Common myeloid progenitor, CD34-positive (primary cell): Measurements from ENCODE around the gene TRIM44.
"Not testable (repeated sequence)": the region's sequence is repeated elsewhere in the genome, so short reads cannot be mapped to it uniquely, and the experiment has no call there.

ENCODE experiments used
- CTCF ChIA-PET: fragments of 350-600 bp; sonication (Branson Sonifier 250); formaldehyde crosslinking; loops from one replicate; lab custom pipeline; 2021; ENCODE audit warnings: antibody characterized with exemption; lab: Charles Lee
- POLR2A ChIA-PET: fragments of 350-600 bp; sonication (Branson Sonifier 250); formaldehyde crosslinking; loops from one replicate; lab custom pipeline; 2021; ENCODE audit warnings: antibody characterized with exemption; lab: Charles Lee
- DNase-seq, 3 donors: peaks; one replicate each; pipeline versions ENCODE4 v3.0.0 to v3.0.0-alpha.2; 2013
- H3K27ac ChIP-seq, 2 experiments: 1 replicate in 1 of 2; 2 replicates in 1 of 2; pipeline ENCODE4 v1.7.0; 2013; ENCODE audit warnings: inconsistent platforms in 2 of 2, low read length in 2 of 2, mild to moderate bottlenecking in 2 of 2, low read depth in 1 of 2, moderate library complexity in 1 of 2; ENCODE audit not compliant: severe bottlenecking in 2 of 2, insufficient read depth in 1 of 2, poor library complexity in 1 of 2
- H3K27me3 ChIP-seq, 5 experiments: replicated peaks in 2 of 5; 1 replicate in 3 of 5; 2 replicates in 2 of 5; pipeline versions ENCODE4 v1.6.1 to v1.7.0; 2013; ENCODE audit warnings: low read length in 4 of 5, mild to moderate bottlenecking in 2 of 5, moderate library complexity in 2 of 5, inconsistent platforms in 1 of 5; ENCODE audit not compliant: insufficient read depth in 5 of 5, control insufficient read depth in 4 of 5
- H3K36me3 ChIP-seq, 4 experiments: 1 replicate in 2 of 4; 2 replicates in 2 of 4; pipeline versions ENCODE4 v1.6.1 to v1.7.0; 2013; ENCODE audit warnings: low read length in 3 of 4, control low read depth in 1 of 4, mild to moderate bottlenecking in 1 of 4; ENCODE audit not compliant: control insufficient read depth in 4 of 4, insufficient read depth in 4 of 4
- H3K4me1 ChIP-seq, 4 experiments: 1 replicate in 3 of 4; 2 replicates in 1 of 4; pipeline versions ENCODE4 v1.6.1 to v1.7.1; 2013; ENCODE audit warnings: low read length in 3 of 4, mild to moderate bottlenecking in 3 of 4, control low read depth in 1 of 4, inconsistent platforms in 1 of 4, moderate library complexity in 1 of 4; ENCODE audit not compliant: control insufficient read depth in 4 of 4, insufficient read depth in 4 of 4; ENCODE audit errors: control extremely low read depth in 1 of 4
- H3K4me3 ChIP-seq, 7 experiments: 1 replicate in 4 of 7; 2 replicates in 3 of 7; pipeline versions ENCODE4 v1.5.1 to v1.7.0; 2013; ENCODE audit warnings: mild to moderate bottlenecking in 7 of 7, low read length in 6 of 7, moderate library complexity in 6 of 7, inconsistent platforms in 2 of 7, low read depth in 2 of 7, control low read depth in 1 of 7; ENCODE audit not compliant: insufficient read depth in 4 of 7, control insufficient read depth in 1 of 7; ENCODE audit errors: extremely low read depth in 1 of 7
- H3K9me3 ChIP-seq, 5 experiments: 1 replicate in 4 of 5; 2 replicates in 1 of 5; pipeline versions ENCODE4 v1.6.1 to v1.7.1; 2013; ENCODE audit warnings: low read length in 4 of 5, mild to moderate bottlenecking in 2 of 5, inconsistent platforms in 1 of 5, low read depth in 1 of 5, moderate library complexity in 1 of 5; ENCODE audit not compliant: control insufficient read depth in 4 of 5, insufficient read depth in 2 of 5; ENCODE audit errors: control extremely low read depth in 1 of 5
- WGBS: methylation state at CpG from one replicate; pipeline ENCODE4 v1.1.5; 2013; ENCODE audit not compliant: insufficient coverage; 5-methylcytosine and 5-hydroxymethylcytosine counted together

The TRIM44 gene

DNA sequence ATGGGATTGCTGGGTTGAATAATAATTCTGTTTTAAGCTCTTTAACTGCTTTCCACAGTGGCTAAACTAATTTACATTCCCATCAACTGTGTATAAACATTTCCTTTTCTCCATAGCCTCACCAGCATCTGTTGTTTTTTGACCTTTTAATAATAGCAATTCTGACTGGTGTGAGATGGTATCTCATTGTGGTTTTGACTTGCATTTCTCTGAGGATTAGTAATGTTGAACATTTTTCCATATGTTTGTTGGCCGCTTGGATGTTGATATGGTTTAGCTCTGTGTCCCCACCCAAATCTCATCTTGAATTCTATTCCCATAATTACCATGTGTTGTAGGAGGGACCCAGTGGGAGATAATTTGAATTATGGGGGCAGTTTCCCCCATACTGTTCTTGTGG, 107.8 kb downstream of the TRIM44 start:
- CTCF ChIA-PET, result not testable (repeated sequence)

DNA sequence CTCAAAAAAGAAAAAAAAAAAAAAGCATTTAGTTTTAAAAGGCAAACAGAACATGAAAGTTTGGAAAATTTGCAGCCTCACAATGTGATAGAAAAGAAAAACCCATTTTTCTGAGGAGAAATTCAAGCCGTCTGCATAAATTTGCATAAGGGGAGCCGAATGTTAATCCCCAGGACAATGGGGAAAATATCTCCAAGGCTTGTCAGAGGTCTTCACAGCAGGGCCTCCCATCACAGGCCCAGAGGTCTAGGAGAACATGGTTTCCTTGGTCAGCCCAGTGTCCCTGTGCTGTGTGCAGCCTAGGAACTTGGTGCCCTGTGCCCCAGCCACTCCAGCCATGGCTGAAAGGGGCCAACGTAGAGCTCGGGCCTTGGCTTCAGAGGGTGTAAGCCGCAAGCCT, 109.1 kb downstream of the TRIM44 start:
- no peak for DNase-seq
- 98% methylated on average over 5 of the region's 5 CpGs for WGBS
- ChIA-PET CTCF (no interaction called here), POLR2A (no interaction called here)
- H3K4me3 ChIP-seq, result no peak overlapping the region
- peaks cover 0 to 7% (median 1%) of the 10 kb centered on the region in 5 experiments for H3K9me3 ChIP-seq
- H3K36me3 ChIP-seq, result peaks cover 0 to 6% (median 2%) of the 10 kb centered on the region in 4 experiments
- H3K27ac ChIP-seq, result no peak overlapping the region
- no peaks in the 10 kb centered on the region for H3K4me1 ChIP-seq
- H3K27me3 ChIP-seq, result no peaks in the 10 kb centered on the region

More for the DNA sequence above, 107.8 kb downstream of the TRIM44 start:
- H3K4me1 ChIP-seq, DNase-seq, POLR2A ChIA-PET, H3K27ac ChIP-seq, H3K4me3 ChIP-seq, H3K27me3 ChIP-seq, H3K9me3 ChIP-seq, H3K36me3 ChIP-seq: not testable (repeated sequence)
- WGBS, result no CpG with 5 or more reads among the region's 1 CpG

DNA sequence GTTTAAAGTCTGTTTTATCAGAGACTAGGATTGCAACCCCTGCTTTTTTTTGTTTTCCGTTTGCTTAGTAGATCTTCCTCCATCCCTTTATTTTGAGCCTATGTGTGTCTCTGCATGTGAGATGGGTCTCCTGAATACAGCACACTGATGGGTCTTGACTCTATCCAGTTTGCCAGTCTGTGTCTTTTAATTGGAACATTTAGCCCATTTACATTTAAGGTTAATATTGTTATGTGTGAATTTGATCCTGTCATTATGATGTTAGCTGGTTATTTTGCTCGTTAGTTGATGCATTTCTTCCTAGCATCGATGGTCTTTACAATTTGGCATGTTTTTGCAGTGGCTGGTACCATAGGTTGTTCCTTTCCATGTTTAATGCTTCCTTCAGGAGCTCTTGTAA, 114.7 kb downstream of the TRIM44 start:
- DNase-seq, POLR2A ChIA-PET, H3K9me3 ChIP-seq, H3K4me1 ChIP-seq, H3K36me3 ChIP-seq, CTCF ChIA-PET, H3K27me3 ChIP-seq, H3K4me3 ChIP-seq, H3K27ac ChIP-seq: not testable (repeated sequence)
- WGBS, result no CpG with 5 or more reads among the region's 3 CpGs

DNA sequence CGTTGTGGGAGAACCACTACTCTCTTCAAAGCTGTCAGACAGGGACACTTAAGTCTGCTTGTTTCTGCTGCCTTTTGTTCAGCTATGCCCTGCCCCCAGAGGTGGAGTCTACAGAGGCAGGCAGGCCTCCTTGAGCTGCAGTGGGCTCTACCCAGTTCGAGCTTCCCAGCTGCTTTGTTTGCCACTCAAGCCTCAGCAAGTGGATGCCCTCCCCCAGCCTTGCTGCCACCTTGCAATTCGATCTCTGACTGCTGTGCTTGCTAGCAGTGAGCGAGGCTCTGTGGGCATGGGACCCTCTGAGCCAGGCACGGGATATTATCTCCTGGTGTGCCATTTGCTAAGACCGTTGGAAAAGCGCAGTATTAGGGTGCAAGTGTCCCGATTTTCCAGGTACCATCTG, 116.4 kb downstream of the TRIM44 start:
- DNase-seq, H3K9me3 ChIP-seq, H3K36me3 ChIP-seq, H3K27me3 ChIP-seq, H3K4me1 ChIP-seq, POLR2A ChIA-PET, H3K4me3 ChIP-seq, H3K27ac ChIP-seq: not testable (repeated sequence)
- WGBS, result 99% methylated on average over 8 of the region's 8 CpGs
- CTCF ChIA-PET, result interaction anchor here (0.9 kb wide), 1 partner anchor 43 kb away, joined by 4 read pairs; no protein-coding TSS in a partner anchor

DNA sequence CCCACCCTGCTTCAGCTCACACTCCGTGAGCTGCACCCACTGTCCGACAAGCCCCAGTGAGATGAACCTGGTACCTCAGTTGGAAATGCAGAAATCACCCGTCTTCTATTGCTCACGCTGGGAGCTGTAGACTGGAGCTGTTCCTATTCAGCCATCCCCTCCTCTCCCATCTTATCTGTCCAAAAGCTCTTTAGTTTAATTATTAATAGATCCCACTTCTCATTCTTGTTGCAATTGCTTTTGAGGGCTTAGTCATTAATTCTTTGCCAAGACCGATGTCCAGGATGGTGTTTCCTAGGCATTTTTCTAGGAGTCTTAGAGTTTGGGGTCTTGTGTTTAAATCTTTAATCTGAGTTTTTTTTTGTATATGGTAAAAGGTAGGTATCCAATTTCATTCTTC, 116.8 kb downstream of the TRIM44 start:
- ChIA-PET CTCF (interaction anchor here (0.8 kb wide), 1 partner anchor 43 kb away, joined by 3 read pairs; no protein-coding TSS in a partner anchor), POLR2A (no interaction called here)
- peaks cover 0 to 2% (median 0%) of the 10 kb centered on the region in 4 experiments for H3K4me1 ChIP-seq
- H3K4me3 ChIP-seq, result no peak overlapping the region
- H3K36me3 ChIP-seq, result peaks cover 0 to 3% (median 1%) of the 10 kb centered on the region in 4 experiments
- H3K9me3 ChIP-seq, result peaks cover 0 to 8% (median 8%) of the 10 kb centered on the region in 5 experiments
- DNase-seq, result no peak
- WGBS, result 93% methylated on average over 3 of the region's 5 CpGs
- no peak overlapping the region for H3K27ac ChIP-seq
- H3K27me3 ChIP-seq, result no peaks in the 10 kb centered on the region

DNA sequence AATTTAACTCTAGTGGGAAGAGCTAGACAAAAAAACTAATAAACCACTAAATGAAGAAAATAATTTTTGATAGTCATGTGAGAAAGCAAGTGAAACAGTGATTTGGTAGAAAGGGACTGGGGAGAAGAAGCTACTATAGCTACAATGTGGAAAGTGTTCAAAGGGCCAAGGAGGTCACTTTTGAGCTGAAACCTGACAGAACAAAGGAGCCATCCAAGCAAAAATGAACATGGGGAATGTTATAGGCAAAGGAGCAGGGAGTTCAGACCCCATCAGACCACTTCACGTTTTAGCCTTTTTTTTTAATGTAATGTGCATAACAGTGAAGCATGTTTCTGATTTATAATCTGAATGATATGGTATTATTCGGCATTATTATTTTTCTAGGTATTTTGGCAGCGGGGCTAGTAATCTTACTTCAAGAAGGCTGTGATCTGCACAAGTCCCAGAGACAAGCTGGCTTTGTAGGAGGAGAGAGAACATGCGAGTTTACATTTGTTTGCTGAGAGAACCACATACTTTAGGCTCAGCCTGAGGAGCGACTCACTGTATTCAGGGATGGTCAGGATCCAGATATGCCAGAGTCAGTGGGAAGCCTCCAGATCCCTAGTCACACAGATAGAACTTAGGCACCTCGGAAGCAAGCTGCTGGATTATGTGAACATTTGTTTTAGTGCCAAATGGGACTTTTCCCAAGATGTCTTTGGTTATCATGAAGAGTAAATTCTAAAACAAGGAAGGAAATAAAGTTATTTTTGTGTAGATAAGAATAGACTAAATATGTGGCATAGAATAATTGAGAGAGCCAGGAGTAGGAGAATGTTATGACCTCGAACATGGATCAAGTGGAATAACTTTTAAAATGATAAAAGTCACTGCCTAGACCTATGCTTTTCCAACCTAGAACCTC, 118.6 kb downstream of the TRIM44 start:
- Histone ChIP-seq H3K4me1 (peaks cover 0 to 2% (median 0%) of the 10 kb centered on the region in 4 experiments), H3K9me3 (peaks cover 0 to 8% (median 7%) of the 10 kb centered on the region in 5 experiments), H3K27ac (no peak overlapping the region), H3K27me3 (no peaks in the 10 kb centered on the region), H3K4me3 (no peak overlapping the region), H3K36me3 (peaks cover 0 to 3% (median 1%) of the 10 kb centered on the region in 4 experiments)
- ChIA-PET CTCF (interaction anchor here (0.6 to 1.0 kb wide), 4 partner anchors 12 to 781 kb away, joined by 3 read pairs; no protein-coding TSS in a partner anchor), POLR2A (no interaction called here)
- 79% methylated on average over 6 of the region's 7 CpGs for WGBS
- no peak for DNase-seq

DNA sequence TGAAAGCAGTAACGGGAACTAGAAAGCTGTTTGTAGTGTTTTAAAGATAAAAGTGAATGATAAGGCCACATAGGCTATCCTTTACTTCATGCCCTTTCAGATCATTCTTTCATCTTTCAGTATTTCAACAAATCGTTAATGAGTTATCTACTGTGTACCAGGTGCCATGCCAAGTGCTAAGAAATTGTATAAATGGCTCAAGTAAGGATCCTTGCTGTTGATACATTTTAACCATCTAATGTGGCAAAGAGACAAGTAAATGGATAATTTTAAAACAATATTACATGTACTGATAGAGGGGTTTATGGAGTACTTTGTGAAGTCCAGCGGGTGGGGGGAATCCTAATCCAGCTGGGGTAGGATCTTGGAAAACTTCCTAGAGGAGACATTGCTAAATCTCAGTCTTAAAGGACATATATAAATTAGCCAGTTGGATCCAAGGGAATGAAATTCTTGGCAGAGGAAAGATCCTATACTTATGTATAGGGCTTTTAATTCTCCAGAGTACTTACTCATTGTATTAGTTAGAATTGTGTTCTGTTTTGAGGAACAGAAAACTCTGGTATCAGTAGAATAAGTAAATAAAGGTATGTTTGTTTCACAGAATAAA, 119.4 kb downstream of the TRIM44 start:
- POLR2A ChIA-PET, result no interaction called here
- H3K4me3 ChIP-seq, result no peak overlapping the region

More for the DNA sequence above, 119.4 kb downstream of the TRIM44 start:
- Histone ChIP-seq H3K4me1 (peaks cover 0 to 2% (median 0%) of the 10 kb centered on the region in 4 experiments), H3K36me3 (peaks cover 0 to 5% (median 1%) of the 10 kb centered on the region in 4 experiments), H3K9me3 (peaks cover 0 to 8% (median 7%) of the 10 kb centered on the region in 5 experiments), H3K27ac (no peak overlapping the region), H3K27me3 (no peaks in the 10 kb centered on the region)
- CTCF ChIA-PET, result interaction anchor here (1.3 kb wide), 1 partner anchor 40 kb away, joined by 3 read pairs; no protein-coding TSS in a partner anchor
- WGBS, result no CpG with 5 or more reads among the region's 3 CpGs
- DNase-seq, result no peak
